HG02970 (cell line): ENCODE results near the gene XYLT2.
A peak's percentile ranks its signal among the peaks of the same experiment; 100 is the strongest.
"Not testable (repeated sequence)": the region's sequence is repeated elsewhere in the genome, so short reads cannot be mapped to it uniquely, and the experiment has no call there.

Experiments
- ATAC-seq: cut with Tn5 transposase; IDR thresholded peaks from one replicate; pipeline ENCODE4 v1.9.1; 2021; ENCODE audit warnings: mild to moderate bottlenecking, moderate library complexity, moderate number of reproducible peaks; ENCODE audit not compliant: unreplicated experiment, low FRiP score

The XYLT2 gene

DNA sequence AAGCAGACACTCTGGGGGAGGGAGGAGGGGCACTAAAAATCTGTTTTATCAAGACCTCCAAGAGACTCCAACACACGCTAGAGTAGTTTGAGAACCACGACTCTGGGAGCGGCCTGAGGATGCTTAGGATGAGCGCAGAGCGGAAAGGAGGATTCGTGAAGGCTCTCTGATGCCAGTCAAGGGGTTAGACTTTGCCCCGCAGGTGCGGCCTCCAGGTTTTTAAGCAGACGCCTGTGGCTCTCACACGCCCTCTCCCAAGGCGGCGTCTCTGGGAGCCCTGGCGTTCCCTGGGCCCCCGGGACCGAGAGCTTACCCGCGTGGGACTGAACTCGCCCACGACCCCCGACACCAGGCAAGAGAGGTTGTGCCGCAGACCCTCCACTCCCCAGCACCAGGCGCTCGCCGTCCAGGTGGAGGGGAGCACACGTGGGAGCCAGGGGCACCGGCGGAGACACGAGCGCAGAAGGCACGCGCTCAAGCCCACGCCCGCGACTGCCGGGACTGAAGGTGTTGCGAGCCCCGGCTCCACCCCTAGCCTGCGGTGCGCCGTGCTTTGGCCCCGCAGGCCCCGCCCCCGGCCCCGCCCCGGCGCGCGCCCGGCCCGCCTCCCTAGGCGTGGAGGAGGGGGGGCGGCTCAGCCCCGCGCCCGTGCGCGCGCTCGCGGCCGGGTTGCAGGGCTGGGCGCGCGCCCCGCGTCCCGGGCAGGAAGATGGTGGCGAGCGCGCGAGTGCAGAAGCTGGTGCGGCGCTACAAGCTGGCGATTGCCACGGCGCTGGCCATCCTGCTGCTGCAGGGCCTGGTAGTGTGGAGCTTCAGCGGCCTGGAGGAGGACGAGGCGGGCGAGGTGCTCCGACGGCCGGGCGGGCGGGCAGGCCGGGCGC lies at the start of gene XYLT2:
Gene XYLT2 (plus strand): TSS at position 695 of the 881 bp plus-strand sequence. CDS start 15 bp downstream, at position 710.
- peak; percentile 68 for ATAC-seq

DNA sequence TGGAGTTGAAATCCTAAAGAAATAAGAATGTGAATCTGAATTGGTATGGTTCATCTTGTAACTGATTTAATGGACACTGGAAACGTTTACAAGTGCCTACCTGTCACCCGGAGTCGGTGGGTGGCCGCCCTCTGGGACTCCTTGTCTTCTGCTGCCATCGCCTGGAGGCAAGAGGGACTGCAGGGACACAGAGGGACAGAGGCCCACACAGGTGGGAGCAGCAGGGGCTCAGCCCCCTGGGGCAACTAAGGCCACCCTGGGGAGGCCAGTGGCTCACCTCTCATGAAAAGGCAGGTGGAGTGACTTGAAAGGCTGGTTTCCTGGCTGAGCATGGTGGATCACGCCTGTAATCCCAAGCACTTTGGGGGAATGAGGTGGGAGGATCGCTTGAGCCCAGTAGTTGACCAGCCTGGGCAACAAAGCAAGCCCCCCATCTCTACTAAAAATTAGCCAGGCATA lies 48.5 kb upstream of the XYLT2 start:
- no peak for ATAC-seq

DNA sequence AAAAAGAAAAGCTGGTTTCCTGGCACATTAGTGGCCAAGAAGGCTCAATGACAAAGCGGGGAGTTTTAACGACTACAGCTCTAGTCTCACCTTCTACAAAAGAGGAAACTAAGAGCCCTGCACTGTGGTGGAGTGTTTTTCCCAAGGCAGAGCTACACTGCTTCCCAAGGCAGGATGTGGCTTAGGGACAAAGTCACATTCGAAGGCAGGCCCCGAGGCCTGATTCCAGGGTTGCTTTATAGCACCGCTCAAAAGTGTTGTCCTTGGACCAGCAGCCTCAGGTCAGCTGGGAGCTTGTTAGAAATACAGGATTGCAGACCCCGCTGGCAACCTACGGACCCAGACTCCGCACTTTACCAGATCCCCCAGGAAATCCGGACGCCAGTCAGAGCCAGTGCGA lies 47.9 kb upstream of the XYLT2 start:
- ATAC-seq: no peak

DNA sequence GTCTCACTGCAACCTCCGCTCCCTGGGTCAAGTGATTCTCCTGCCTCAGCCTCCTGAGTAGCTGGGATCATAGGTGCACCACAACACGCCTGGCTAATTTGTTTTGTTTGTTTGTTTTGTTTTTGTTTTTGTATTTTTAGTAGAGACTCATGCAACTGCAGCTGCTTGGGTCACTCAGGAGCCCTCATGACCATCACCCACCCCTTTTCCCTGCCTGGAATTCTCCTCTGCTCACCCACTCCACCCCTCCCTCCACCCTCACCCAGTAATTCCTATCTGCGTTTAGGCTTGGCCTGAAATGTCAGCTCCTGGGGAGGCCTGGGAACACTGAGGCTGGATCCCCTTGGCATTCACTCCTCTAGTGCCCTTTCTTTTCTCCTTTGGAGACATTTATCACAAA lies 46.1 kb upstream of the XYLT2 start:
- ATAC-seq: no peak

DNA sequence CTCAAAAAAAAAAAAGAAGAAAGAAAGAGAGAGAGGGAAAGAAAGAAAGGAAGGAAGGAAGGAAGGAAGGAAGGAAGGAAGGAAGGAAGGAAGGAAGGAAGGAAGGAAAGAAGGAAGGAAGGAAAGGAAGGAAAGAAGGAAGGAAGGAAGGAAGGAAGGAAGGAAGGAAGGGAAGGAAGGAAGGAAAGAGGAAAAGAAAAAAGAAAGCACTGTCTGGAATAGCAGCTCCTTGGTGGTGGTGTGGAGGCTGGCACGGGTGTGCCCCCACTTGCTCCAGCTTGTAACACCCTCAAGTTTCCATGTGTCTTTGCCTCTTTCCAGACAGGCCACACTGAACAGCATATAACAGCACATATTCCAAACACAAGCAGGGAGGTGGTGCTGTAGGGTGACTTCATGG lies 45.1 kb upstream of the XYLT2 start:
- ATAC-seq: not testable (repeated sequence)

DNA sequence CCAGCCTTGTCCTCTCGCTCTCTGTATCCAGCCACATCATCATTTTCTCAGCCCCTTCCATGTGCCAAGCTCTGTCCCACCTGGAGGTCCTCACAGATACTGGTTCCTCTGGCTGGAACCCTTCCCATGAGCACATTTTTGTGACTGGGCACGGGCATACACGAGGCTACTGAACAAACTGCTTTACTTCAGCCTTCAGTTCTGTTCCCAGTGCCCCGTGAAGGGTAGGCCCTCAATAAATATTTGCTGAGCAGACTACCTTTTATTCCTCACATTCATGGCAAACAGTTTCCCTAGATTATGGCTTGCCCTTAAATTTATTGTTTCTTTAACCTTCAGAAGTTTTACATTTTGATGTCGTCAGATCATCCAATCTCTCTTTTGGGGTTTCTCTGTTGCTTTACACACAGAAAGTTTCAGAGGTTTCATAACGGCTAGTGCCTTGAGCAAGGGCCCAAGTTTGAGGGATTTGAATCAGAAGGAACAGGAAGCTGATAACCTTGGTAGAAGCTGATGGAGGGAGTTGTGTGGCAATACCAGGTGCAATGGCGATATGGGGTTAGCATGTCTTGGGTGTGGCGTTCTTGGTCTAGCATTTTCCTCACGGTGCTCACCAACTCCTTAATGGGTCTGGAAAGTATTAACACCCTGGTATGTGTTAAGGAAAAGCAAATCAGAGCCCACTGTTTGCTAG lies 43.9 kb upstream of the XYLT2 start:
- ATAC-seq: no peak

DNA sequence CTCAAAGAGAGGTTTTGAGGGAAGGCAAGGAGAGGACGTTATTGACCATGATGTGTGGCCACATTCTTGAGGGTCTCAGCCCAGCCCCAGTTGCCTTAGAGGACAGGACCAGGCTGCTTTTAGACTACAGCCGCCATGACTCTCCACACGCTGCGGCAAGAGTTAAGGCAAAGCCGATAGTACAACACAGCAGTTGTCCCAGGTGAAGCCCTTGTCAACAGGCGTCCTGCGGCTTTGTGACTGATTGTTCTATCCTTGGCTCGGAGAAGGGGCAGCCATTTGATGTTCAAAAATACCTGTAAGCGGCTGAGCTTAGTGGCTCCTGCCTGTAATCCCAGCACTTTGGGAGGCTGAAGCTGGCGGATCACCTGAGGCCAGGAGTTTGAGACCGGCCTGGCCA lies 42.9 kb upstream of the XYLT2 start:
- no peak for ATAC-seq

DNA sequence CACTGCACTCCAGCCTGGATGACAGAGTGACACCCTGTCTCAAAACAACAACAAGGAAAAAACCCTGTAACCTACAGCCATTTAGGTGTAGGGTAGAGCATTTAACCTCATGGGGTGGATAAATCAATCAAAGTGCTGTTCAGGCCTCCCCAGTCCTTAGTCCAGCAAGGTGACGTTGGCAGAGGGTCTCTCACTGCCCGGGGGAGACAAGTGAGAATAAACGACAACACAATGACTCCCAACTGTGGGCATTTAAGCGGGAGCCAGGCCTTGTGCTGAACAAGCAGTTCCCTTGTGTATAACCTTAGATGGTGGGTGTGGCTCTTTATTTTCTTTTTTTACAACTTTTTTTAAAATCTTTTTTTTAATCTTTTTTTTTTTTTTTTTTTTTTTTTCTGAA lies 42.3 kb upstream of the XYLT2 start:
- ATAC-seq: no peak

- no peak for ATAC-seq
These were observed 41.0 kb upstream of the XYLT2 start for GRCh38 chr17:50304781-50305404.

- no peak for ATAC-seq
These were observed 38.3 kb upstream of the XYLT2 start for GRCh38 chr17:50307654-50308053.

DNA sequence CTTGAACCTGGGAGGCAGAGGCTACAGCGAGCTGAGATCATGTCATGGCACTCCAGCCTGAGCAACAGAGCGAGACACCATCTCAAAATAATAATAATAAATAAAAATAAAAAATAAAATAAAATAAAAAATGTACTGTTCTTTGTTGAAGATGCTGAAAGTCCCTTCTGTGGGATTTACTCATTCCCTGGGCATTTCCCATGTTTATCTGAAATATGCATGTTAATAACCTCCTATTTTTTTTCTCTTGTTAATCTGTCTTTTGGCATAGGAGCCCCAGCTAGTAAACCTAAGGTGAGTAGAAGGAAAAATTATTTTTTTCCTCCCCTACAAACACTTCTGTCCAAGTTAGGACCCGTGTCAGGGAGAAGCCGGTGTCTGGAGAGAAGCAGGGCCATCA lies 37.3 kb upstream of the XYLT2 start:
- no peak for ATAC-seq

DNA sequence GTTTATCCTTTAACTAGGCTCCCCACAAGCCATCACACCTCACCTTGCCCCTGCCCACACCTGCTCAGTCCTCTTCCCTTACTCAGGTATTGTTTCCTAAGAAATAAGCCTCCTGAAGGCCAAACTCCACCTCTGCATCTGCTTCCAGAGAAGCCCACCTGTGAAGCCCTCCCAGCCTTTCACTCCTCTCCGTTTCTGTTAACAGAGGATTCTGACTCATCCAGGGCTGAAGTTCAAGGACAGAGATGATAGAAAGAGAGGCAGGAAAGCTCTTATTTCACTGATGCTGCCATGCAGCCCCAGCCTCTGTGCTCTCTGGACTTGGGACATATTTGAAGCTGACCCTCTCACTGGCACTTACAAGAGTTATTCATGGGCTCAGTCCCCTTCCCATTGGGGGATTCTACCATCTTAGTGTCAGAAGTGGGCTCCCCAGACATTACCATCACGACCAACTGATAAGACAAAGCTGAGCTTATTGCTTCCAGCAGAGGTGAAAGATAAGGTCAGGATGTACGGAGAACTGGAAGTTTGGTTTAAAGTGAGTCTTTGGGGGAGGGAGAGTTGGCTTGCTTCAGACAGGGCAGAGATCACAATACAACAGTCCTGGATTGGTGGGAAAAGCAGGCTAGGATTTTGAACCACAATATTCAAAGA lies 35.3 kb upstream of the XYLT2 start:
- no peak for ATAC-seq

GRCh38 chr17:50311112-50311460 lies 34.8 kb upstream of the XYLT2 start:
- no peak for ATAC-seq

DNA sequence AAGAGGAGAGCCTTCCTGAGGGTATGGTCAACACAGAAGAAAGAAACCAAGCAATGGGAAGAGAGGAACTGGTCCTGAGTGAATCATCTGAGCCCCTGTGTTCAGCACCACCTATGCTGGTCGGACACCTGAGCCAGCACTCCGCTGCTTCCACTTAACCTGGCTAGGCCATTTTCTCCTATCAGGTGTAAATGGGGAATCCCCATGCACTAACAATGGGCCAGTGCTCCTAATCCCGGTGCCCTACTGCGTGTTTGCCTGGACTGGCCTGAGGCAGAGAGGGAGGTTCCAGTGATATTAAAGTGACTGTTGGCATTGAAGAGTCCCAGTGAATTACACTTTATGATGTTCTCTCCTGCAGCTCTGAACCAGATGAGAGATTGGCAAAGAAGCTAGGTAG lies 34.4 kb upstream of the XYLT2 start:
- no peak for ATAC-seq

- ATAC-seq: no peak
These were observed 33.6 kb upstream of the XYLT2 start for GRCh38 chr17:50312308-50312707.

GRCh38 chr17:50314456-50315011 lies 31.4 kb upstream of the XYLT2 start:
- ATAC-seq: no peak

DNA sequence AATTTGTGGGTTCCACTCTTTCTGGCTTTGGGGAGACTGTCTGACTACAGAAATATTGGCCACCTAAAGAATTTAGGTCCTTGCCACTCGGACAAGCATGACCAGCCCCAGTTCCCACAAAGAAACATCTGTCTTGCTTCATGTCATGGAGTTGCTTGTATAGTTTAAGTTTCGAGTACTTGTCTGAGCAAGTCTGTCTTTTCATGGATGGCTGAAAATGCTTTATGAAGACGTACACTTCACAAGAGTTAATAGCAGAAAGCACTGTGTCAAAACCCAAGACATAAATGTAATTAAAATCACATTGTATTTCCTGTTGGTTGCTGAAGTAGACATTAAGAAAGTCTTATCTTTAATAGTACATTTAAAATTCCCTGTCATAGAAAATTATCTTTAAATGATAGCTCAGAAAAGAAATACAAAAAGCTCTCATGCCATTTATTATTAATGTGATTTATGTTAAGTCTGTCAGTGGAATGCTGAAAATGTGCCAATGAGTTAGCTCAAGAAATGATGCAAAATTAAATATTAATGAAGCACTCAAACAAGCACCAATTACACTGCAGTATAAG lies 29.8 kb upstream of the XYLT2 start:
- ATAC-seq: no peak

- ATAC-seq: not testable (repeated sequence)
These were observed 29.3 kb upstream of the XYLT2 start for GRCh38 chr17:50316660-50317059.

- ATAC-seq: no peak
These were observed 28.8 kb upstream of the XYLT2 start for GRCh38 chr17:50317121-50317520.
